ENCODE results near the gene IZUMO2. TPM values are rescaled to one million over a fixed set of nuclear protein-coding genes. Genes with fewer than 3 reads are reported as not detected.
A peak's percentile ranks its signal among the peaks of the same experiment; 100 is the strongest.

IZUMO2 gene
- polyA plus RNA-seq, 4 donors = 0.09 TPM; not detected in 3

- peaks cover 0 to 17% of the 10 kb centered on the region in 2 donors for H3K9me3 ChIP-seq (ENCODE audit: control insufficient read depth in 2 of 2, insufficient read depth in 1 of 2, low read depth in 1 of 2, low read length in 1 of 2)
- peak overlapping the region; percentile 2 to 82 (median 73) for H3K27ac ChIP-seq (ENCODE audit: low read depth in 1 of 3, low read length in 2 of 3)
- DNase-seq (peak; percentile 52 to 62), FAIRE-seq (no peak)
- no peaks in the 10 kb centered on the region for H3K27me3 ChIP-seq (ENCODE audit: control insufficient read depth in 3 of 3, insufficient read depth in 3 of 3, low read length in 3 of 3)
- no peak overlapping the region for H3K4me3 ChIP-seq (ENCODE audit: low read depth in 1 of 3, low read length in 3 of 3)
- 73 to 79% (median 79%) methylated on average over 1 of the region's 1 CpG for WGBS, 3 donors
- peaks cover 0 to 42% (median 3%) of the 10 kb centered on the region in 3 donors for H3K4me1 ChIP-seq (ENCODE audit: control insufficient read depth in 3 of 3, insufficient read depth in 2 of 3, low read depth in 1 of 3, low read length in 2 of 3)
- H3K36me3 ChIP-seq (ENCODE audit: control insufficient read depth in 3 of 3, insufficient read depth in 2 of 3, low read depth in 1 of 3, low read length in 3 of 3) = no peaks in the 10 kb centered on the region
These were observed 15.2 kb upstream of the IZUMO2 start for GRCh38 chr19:50178320-50178719.

GRCh38 chr19:50176775-50177174, 13.7 kb upstream of the IZUMO2 start:
- DNase-seq = peak in 1 of 2 donors; percentile 56
- no peaks in the 10 kb centered on the region for H3K27me3 ChIP-seq (ENCODE audit: control insufficient read depth in 3 of 3, insufficient read depth in 3 of 3, low read length in 3 of 3)
- H3K9me3 ChIP-seq (ENCODE audit: control insufficient read depth in 2 of 2, insufficient read depth in 1 of 2, low read depth in 1 of 2, low read length in 1 of 2) = peaks cover 0 to 17% of the 10 kb centered on the region in 2 donors
- H3K4me3 ChIP-seq (ENCODE audit: low read depth in 1 of 3, low read length in 3 of 3) = no peak overlapping the region
- peak overlapping the region in 1 of 3 donors; percentile 73 for H3K27ac ChIP-seq (ENCODE audit: low read depth in 1 of 3, low read length in 2 of 3)
- no peaks in the 10 kb centered on the region for H3K36me3 ChIP-seq (ENCODE audit: control insufficient read depth in 3 of 3, insufficient read depth in 2 of 3, low read depth in 1 of 3, low read length in 3 of 3)
- FAIRE-seq = no peak
- peaks cover 0 to 50% (median 3%) of the 10 kb centered on the region in 3 donors for H3K4me1 ChIP-seq (ENCODE audit: control insufficient read depth in 3 of 3, insufficient read depth in 2 of 3, low read depth in 1 of 3, low read length in 2 of 3)
- WGBS, 3 donors = 35 to 66% (median 52%) methylated on average over 9 of the region's 9 CpGs

GRCh38 chr19:50175924-50176323, 12.8 kb upstream of the IZUMO2 start:
- H3K36me3 ChIP-seq (ENCODE audit: control insufficient read depth in 3 of 3, insufficient read depth in 2 of 3, low read depth in 1 of 3, low read length in 3 of 3) = no peaks in the 10 kb centered on the region
- H3K27ac ChIP-seq (ENCODE audit: low read depth in 1 of 3, low read length in 2 of 3) = peak overlapping the region in 1 of 3 donors; percentile 73
- no peak for FAIRE-seq
- DNase-seq = no peak
- H3K4me1 ChIP-seq (ENCODE audit: control insufficient read depth in 3 of 3, insufficient read depth in 2 of 3, low read depth in 1 of 3, low read length in 2 of 3) = peaks cover 0 to 42% (median 3%) of the 10 kb centered on the region in 3 donors
- 84 to 87% (median 85%) methylated on average over 10 of the region's 10 CpGs for WGBS, 3 donors
- H3K9me3 ChIP-seq (ENCODE audit: control insufficient read depth in 2 of 2, insufficient read depth in 1 of 2, low read depth in 1 of 2, low read length in 1 of 2) = peaks cover 0 to 17% of the 10 kb centered on the region in 2 donors
- H3K27me3 ChIP-seq (ENCODE audit: control insufficient read depth in 3 of 3, insufficient read depth in 3 of 3, low read length in 3 of 3) = no peaks in the 10 kb centered on the region
- no peak overlapping the region for H3K4me3 ChIP-seq (ENCODE audit: low read depth in 1 of 3, low read length in 3 of 3)

GRCh38 chr19:50174100-50174793, 11.2 kb upstream of the IZUMO2 start:
- Histone ChIP-seq H3K4me3 (ENCODE audit: low read depth in 1 of 3, low read length in 3 of 3) (no peak overlapping the region), H3K27me3 (ENCODE audit: control insufficient read depth in 3 of 3, insufficient read depth in 3 of 3, low read length in 3 of 3) (no peaks in the 10 kb centered on the region), H3K36me3 (ENCODE audit: control insufficient read depth in 3 of 3, insufficient read depth in 2 of 3, low read depth in 1 of 3, low read length in 3 of 3) (no peaks in the 10 kb centered on the region), H3K27ac (ENCODE audit: low read depth in 1 of 3, low read length in 2 of 3) (peak overlapping the region in 1 of 3 donors; percentile 26), H3K9me3 (ENCODE audit: control insufficient read depth in 2 of 2, insufficient read depth in 1 of 2, low read depth in 1 of 2, low read length in 1 of 2) (peaks cover 0 to 12% of the 10 kb centered on the region in 2 donors), H3K4me1 (ENCODE audit: control insufficient read depth in 3 of 3, insufficient read depth in 2 of 3, low read depth in 1 of 3, low read length in 2 of 3) (peaks cover 0 to 34% (median 4%) of the 10 kb centered on the region in 3 donors)
- no peak for DNase-seq
- 60 to 65% (median 64%) methylated on average over 5 of the region's 5 CpGs for WGBS, 3 donors
- no peak for FAIRE-seq

GRCh38 chr19:50173127-50173526, 10.0 kb upstream of the IZUMO2 start:
- WGBS, 3 donors = 11 to 43% (median 33%) methylated on average over 8 of the region's 8 CpGs
- peak overlapping the region; percentile 82 to 94 (median 90) for H3K27ac ChIP-seq (ENCODE audit: low read depth in 1 of 3, low read length in 2 of 3)
- no peaks in the 10 kb centered on the region for H3K27me3 ChIP-seq (ENCODE audit: control insufficient read depth in 3 of 3, insufficient read depth in 3 of 3, low read length in 3 of 3)
- DNase-seq (peak; percentile 95 to 96), FAIRE-seq (no peak)
- H3K36me3 ChIP-seq (ENCODE audit: control insufficient read depth in 3 of 3, insufficient read depth in 2 of 3, low read depth in 1 of 3, low read length in 3 of 3) = no peaks in the 10 kb centered on the region
- H3K9me3 ChIP-seq (ENCODE audit: control insufficient read depth in 2 of 2, insufficient read depth in 1 of 2, low read depth in 1 of 2, low read length in 1 of 2) = peaks cover 0 to 17% of the 10 kb centered on the region in 2 donors
- peaks cover 0 to 30% (median 7%) of the 10 kb centered on the region in 3 donors for H3K4me1 ChIP-seq (ENCODE audit: control insufficient read depth in 3 of 3, insufficient read depth in 2 of 3, low read depth in 1 of 3, low read length in 2 of 3)
- H3K4me3 ChIP-seq (ENCODE audit: low read depth in 1 of 3, low read length in 3 of 3) = no peak overlapping the region

GRCh38 chr19:50172726-50173125, 9.6 kb upstream of the IZUMO2 start:
- Histone ChIP-seq H3K27ac (ENCODE audit: low read depth in 1 of 3, low read length in 2 of 3) (peak overlapping the region; percentile 62 to 92 (median 79)), H3K4me3 (ENCODE audit: low read depth in 1 of 3, low read length in 3 of 3) (no peak overlapping the region), H3K9me3 (ENCODE audit: control insufficient read depth in 2 of 2, insufficient read depth in 1 of 2, low read depth in 1 of 2, low read length in 1 of 2) (peaks cover 0 to 14% of the 10 kb centered on the region in 2 donors), H3K27me3 (ENCODE audit: control insufficient read depth in 3 of 3, insufficient read depth in 3 of 3, low read length in 3 of 3) (no peaks in the 10 kb centered on the region), H3K4me1 (ENCODE audit: control insufficient read depth in 3 of 3, insufficient read depth in 2 of 3, low read depth in 1 of 3, low read length in 2 of 3) (peaks cover 0 to 30% (median 7%) of the 10 kb centered on the region in 3 donors), H3K36me3 (ENCODE audit: control insufficient read depth in 3 of 3, insufficient read depth in 2 of 3, low read depth in 1 of 3, low read length in 3 of 3) (no peaks in the 10 kb centered on the region)
- DNase-seq (no peak), FAIRE-seq (no peak)

- no peak for FAIRE-seq
- Histone ChIP-seq H3K36me3 (ENCODE audit: control insufficient read depth in 3 of 3, insufficient read depth in 2 of 3, low read depth in 1 of 3, low read length in 3 of 3) (no peaks in the 10 kb centered on the region), H3K27me3 (ENCODE audit: control insufficient read depth in 3 of 3, insufficient read depth in 3 of 3, low read length in 3 of 3) (no peaks in the 10 kb centered on the region), H3K27ac (ENCODE audit: low read depth in 1 of 3, low read length in 2 of 3) (no peak overlapping the region), H3K4me1 (ENCODE audit: control insufficient read depth in 3 of 3, insufficient read depth in 2 of 3, low read depth in 1 of 3, low read length in 2 of 3) (peaks cover 0 to 27% (median 9%) of the 10 kb centered on the region in 3 donors), H3K4me3 (ENCODE audit: low read depth in 1 of 3, low read length in 3 of 3) (no peak overlapping the region), H3K9me3 (ENCODE audit: control insufficient read depth in 2 of 2, insufficient read depth in 1 of 2, low read depth in 1 of 2, low read length in 1 of 2) (peaks cover 0 to 12% of the 10 kb centered on the region in 2 donors)
- DNase-seq = no peak
- 85 to 95% (median 92%) methylated on average over 5 of the region's 5 CpGs for WGBS, 3 donors
These were observed 8.7 kb upstream of the IZUMO2 start for GRCh38 chr19:50171752-50172151.

- Histone ChIP-seq H3K27me3 (ENCODE audit: control insufficient read depth in 3 of 3, insufficient read depth in 3 of 3, low read length in 3 of 3) (peaks cover 0 to 5% (median 0%) of the 10 kb centered on the region in 3 donors), H3K9me3 (ENCODE audit: control insufficient read depth in 2 of 2, insufficient read depth in 1 of 2, low read depth in 1 of 2, low read length in 1 of 2) (peaks cover 0 to 5% of the 10 kb centered on the region in 2 donors), H3K4me1 (ENCODE audit: control insufficient read depth in 3 of 3, insufficient read depth in 2 of 3, low read depth in 1 of 3, low read length in 2 of 3) (peaks cover 0 to 11% (median 6%) of the 10 kb centered on the region in 3 donors), H3K36me3 (ENCODE audit: control insufficient read depth in 3 of 3, insufficient read depth in 2 of 3, low read depth in 1 of 3, low read length in 3 of 3) (no peaks in the 10 kb centered on the region), H3K27ac (ENCODE audit: low read depth in 1 of 3, low read length in 2 of 3) (no peak overlapping the region), H3K4me3 (ENCODE audit: low read depth in 1 of 3, low read length in 3 of 3) (no peak overlapping the region)
- FAIRE-seq = no peak
- DNase-seq = peak in 1 of 2 donors; percentile 71
- 17 to 43% (median 17%) methylated on average over 12 of the region's 12 CpGs for WGBS, 3 donors
These were observed 4.2 kb upstream of the IZUMO2 start for GRCh38 chr19:50167314-50167721.

Data from small intestine (tissue), 7 donors.